ENCODE measurements around the gene GABBR2. TPM values are rescaled to one million over a fixed set of nuclear protein-coding genes. Genes with fewer than 3 reads are reported as not detected.

Gene GABBR2
- total RNA-seq, 1 donor from 2014 or later = not detected

DNA sequence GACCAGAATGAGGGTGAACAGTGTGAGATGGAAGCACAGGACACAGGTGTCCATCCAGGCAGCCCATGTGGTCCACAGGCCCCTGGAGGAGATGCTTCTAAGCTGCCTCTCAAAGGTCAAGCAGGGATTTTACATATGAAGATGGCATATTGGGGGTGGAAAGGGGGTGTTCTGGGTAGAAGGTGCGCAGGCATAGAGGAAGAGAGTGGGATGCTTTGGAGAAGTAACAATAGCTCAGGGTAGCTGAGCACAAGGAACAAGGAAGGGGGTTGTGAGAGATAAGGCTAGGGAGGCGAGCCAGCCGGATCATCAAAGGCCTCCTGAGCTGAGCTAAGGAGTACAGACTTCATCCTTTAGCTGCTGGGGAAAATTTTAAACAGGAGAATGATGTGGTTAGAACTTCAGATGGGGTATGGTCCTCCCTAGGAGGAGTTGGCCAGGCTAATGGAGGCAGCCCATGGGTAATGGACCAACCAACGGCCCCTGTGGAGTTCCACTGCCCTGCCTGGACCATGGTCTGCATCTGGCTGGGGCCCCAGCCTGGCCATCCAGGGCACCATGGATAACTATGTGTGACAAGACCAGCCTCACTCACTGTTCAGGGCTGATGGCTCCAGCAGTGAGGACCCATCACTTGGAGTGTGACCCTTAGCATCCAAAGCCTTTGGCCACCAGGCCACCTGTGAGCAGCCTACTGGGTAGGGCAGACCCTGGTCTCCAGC is 366.5 kb downstream of the GABBR2 start:
- no peak for DNase-seq (ENCODE audit: low spot score)
- Mint-ChIP-seq H3K4me1 (ENCODE audit: low read depth) (peaks cover 6% of the 10 kb centered on the region), H3K4me3 (ENCODE audit: low read depth) (no peak overlapping the region), H3K27me3 (ENCODE audit: low read depth) (peaks cover 39% of the 10 kb centered on the region), H3K36me3 (ENCODE audit: low read depth) (no peaks in the 10 kb centered on the region), H3K27ac (no peak overlapping the region), H3K9me3 (no peaks in the 10 kb centered on the region)
- intact Hi-C loops (cut with micrococcal nuclease) = no loop called here

DNA sequence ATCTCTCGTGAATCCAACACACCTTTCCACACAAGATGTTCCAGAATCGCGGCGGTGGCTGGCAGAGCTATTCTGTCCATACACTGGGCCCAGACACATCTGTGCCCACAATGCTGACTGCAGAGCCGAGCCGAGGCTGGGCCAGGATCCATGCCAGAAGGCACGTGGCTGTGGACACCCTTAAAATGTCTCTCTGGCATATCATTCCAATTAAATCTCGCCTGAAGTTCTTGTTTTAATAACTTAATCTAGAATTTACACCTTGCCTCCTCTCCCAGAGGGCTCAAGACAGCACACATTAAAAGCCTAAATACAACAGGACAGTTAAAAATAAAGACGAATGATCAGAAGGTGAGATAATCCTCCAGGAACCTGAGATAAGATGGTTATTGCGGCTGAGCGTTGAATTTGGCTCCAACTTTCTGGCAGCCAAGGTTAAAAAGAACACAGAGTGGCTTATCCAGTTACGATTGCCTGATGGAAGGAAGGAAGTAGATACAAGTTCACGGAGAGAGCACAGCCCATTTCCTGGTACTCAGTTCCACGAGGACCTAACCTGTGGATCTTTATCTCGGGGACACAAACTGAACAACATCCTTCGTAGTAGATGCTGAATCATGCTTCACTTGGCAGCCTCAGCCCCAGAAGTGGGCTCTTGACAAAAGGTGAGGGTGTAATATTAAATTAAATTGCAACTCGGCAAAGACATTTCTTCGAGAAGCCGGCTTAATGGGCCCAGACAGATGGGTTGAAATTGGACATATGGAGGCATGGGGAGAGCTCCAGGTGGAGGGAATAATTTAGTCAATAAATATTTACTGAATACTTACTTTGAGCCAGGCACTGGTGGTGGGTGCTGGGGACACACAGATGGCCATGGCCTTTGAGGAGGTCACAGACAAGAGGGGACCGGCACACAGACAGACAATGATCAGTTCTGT is 367.3 kb downstream of the GABBR2 start:
- no peak for DNase-seq (ENCODE audit: low spot score)
- no peaks in the 10 kb centered on the region for H3K36me3 Mint-ChIP-seq (ENCODE audit: low read depth)
- peaks cover 34% of the 10 kb centered on the region for H3K27me3 Mint-ChIP-seq (ENCODE audit: low read depth)
- H3K9me3 Mint-ChIP-seq = no peaks in the 10 kb centered on the region
- H3K4me1 Mint-ChIP-seq (ENCODE audit: low read depth) = peaks cover 6% of the 10 kb centered on the region
- H3K4me3 Mint-ChIP-seq (ENCODE audit: low read depth) = no peak overlapping the region
- H3K27ac Mint-ChIP-seq = no peak overlapping the region
- intact Hi-C loops (cut with micrococcal nuclease) = no loop called here

DNA sequence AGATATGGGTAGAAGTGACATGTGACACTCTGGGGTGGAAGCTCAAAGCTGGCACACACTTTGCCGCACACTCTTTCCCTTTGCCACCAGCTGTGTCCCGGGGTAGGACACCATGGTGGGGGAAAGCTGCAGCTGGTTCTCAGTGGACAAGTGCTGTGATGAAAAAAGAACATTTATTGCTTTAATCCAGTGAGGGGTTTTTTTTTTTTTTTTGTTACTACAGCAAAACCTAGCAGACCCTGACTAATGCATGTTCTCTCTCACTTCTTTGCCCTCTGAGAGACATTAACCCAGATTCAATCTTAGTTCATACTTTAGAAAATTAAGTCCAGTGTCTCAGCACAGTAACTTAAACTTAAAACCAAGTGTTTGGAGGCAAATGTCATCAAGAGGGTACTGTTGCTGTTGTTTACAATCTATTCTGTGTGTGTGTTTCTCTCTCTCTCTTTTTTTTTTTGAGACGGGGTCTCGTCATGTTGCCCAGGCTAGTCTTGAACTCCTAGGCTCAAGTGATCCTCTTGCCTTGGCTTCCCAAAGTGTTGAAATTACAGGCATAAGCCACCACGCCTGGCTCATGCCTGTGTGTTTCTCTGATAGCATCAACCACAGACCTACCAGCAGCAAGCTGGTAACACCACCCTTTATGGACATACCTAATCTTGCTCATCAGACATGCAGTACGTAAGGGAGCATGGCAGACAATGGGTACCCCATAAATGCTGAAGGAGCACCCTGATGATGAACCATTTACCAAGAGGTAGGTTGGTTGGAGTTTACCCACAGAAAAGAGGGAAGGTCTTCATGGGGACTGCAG is 368.5 kb downstream of the GABBR2 start:
- H3K36me3 Mint-ChIP-seq (ENCODE audit: low read depth) = no peaks in the 10 kb centered on the region
- no peak for DNase-seq (ENCODE audit: low spot score)
- H3K27ac Mint-ChIP-seq = no peak overlapping the region
- H3K4me3 Mint-ChIP-seq (ENCODE audit: low read depth) = no peak overlapping the region
- no peaks in the 10 kb centered on the region for H3K9me3 Mint-ChIP-seq
- H3K4me1 Mint-ChIP-seq (ENCODE audit: low read depth) = peaks cover 6% of the 10 kb centered on the region
- H3K27me3 Mint-ChIP-seq (ENCODE audit: low read depth) = peaks cover 35% of the 10 kb centered on the region
- intact Hi-C loops (cut with micrococcal nuclease) = no loop called here

DNA sequence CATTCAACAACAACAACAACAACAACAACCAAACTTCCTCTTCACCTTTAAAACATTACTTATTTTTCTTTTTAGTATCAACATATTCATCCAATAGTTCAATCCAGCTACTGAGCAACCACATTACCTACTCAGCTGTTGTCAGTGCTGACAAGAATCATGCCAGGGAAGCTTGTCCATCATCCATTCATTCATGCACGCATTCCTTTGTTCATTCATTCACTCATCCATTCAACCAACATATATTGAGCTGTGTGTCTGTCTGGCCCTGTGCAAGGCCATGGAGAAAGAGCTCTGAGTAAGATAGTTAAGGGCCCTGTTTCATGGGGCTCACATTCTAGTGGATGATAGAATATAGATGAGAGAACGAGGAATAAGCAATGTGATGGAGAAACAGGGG is 373.1 kb downstream of the GABBR2 start:
- H3K27ac Mint-ChIP-seq = no peak overlapping the region
- DNase-seq (ENCODE audit: low spot score) = no peak
- H3K4me1 Mint-ChIP-seq (ENCODE audit: low read depth) = no peaks in the 10 kb centered on the region
- no peaks in the 10 kb centered on the region for H3K36me3 Mint-ChIP-seq (ENCODE audit: low read depth)
- H3K27me3 Mint-ChIP-seq (ENCODE audit: low read depth) = peaks cover 19% of the 10 kb centered on the region
- intact Hi-C loops (cut with micrococcal nuclease) = no loop called here
- no peaks in the 10 kb centered on the region for H3K9me3 Mint-ChIP-seq
- no peak overlapping the region for H3K4me3 Mint-ChIP-seq (ENCODE audit: low read depth)

DNA sequence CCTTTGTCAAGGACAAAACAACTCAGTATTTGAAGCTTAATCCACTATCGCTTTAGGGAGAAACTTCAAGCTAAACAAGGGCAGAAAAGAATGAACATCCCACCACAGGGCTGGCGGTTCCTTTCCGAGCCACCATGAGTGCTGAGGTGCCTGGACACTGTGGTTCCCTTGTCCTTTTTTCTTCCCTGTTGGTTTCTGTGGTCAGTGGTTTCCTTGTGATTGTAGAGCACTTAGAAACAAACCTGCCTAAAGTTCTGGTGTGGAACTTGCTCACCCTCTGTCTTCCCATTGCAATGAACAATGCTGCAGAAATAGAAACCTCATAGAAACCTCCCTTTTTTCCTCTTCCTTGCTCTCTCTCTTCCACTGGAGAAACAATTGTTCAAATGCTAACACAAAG is 373.9 kb downstream of the GABBR2 start:
- Mint-ChIP-seq H3K27me3 (ENCODE audit: low read depth) (peaks cover 18% of the 10 kb centered on the region), H3K9me3 (no peaks in the 10 kb centered on the region), H3K4me3 (ENCODE audit: low read depth) (no peak overlapping the region), H3K4me1 (ENCODE audit: low read depth) (no peaks in the 10 kb centered on the region), H3K27ac (no peak overlapping the region), H3K36me3 (ENCODE audit: low read depth) (no peaks in the 10 kb centered on the region)
- no peak for DNase-seq (ENCODE audit: low spot score)
- intact Hi-C loops (cut with micrococcal nuclease) = no loop called here

DNA sequence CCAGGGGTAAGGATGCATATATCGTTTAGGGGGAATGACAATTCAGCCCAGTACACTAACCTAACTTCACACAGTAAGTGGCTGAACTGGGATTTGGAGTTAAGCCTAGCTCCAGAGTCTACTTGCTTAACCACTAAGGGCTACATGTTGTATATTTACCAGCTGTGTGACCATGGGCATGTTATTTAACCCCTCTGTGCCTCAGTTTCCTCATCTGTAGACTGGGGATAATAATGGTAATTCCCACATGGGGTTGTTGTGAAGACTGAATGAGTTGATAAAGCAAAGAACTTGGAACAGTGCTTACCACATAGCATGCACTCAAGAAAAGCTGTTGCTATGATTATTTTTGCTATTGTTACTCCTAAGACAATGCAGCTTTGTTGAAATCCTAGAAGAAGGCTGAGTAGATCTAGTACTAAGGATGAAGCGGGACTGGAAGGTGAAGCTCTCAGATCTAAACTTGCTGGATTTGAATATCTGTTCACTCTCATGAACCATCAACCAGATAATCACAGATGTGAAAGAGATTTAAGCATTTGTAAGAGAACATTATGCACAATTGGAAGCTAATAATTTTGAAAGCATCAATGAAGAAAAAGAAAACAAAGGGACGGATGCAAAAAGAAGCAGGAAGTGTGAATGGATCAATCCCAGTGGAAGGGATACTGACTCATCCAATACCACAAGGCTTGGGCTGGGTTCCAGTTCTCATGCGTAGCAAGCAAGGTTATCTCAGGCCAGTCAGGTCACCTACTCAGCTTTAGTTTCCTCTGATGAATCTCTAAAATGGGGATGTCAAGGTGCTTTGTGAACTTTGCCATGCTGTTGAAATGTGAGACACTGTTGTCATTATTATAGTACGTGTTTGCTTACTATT is 374.8 kb downstream of the GABBR2 start:
- no peaks in the 10 kb centered on the region for H3K4me1 Mint-ChIP-seq (ENCODE audit: low read depth)
- no peak overlapping the region for H3K27ac Mint-ChIP-seq
- no peak overlapping the region for H3K4me3 Mint-ChIP-seq (ENCODE audit: low read depth)
- no peaks in the 10 kb centered on the region for H3K9me3 Mint-ChIP-seq
- no peaks in the 10 kb centered on the region for H3K36me3 Mint-ChIP-seq (ENCODE audit: low read depth)
- intact Hi-C loops (cut with micrococcal nuclease) = no loop called here
- peaks cover 17% of the 10 kb centered on the region for H3K27me3 Mint-ChIP-seq (ENCODE audit: low read depth)
- DNase-seq (ENCODE audit: low spot score) = no peak

DNA sequence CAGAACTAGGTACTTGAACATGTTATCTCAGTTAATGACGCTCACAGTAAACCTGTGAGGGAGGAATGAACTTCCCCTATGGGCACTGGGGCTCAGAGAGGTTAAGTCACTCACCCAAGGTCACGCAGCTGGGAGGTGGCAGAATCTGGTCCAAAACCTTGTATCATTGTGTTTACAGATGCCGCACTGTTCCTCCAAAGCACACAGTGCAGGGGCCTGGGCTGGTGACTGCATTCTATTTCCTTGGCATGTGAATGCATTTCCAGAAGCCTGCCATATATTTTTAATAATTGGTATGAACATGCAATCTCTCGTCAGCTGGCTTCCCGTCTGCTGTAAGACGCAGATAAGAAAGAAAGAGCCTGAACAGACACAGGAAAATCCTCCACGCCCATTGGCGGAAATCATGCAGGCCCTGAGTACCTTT is 376.3 kb downstream of the GABBR2 start:
- peaks cover 14% of the 10 kb centered on the region for H3K27me3 Mint-ChIP-seq (ENCODE audit: low read depth)
- no peaks in the 10 kb centered on the region for H3K9me3 Mint-ChIP-seq
- H3K4me1 Mint-ChIP-seq (ENCODE audit: low read depth) = no peaks in the 10 kb centered on the region
- intact Hi-C loops (cut with micrococcal nuclease) = no loop called here
- no peaks in the 10 kb centered on the region for H3K36me3 Mint-ChIP-seq (ENCODE audit: low read depth)
- DNase-seq (ENCODE audit: low spot score) = no peak
- no peak overlapping the region for H3K27ac Mint-ChIP-seq
- H3K4me3 Mint-ChIP-seq (ENCODE audit: low read depth) = no peak overlapping the region

DNA sequence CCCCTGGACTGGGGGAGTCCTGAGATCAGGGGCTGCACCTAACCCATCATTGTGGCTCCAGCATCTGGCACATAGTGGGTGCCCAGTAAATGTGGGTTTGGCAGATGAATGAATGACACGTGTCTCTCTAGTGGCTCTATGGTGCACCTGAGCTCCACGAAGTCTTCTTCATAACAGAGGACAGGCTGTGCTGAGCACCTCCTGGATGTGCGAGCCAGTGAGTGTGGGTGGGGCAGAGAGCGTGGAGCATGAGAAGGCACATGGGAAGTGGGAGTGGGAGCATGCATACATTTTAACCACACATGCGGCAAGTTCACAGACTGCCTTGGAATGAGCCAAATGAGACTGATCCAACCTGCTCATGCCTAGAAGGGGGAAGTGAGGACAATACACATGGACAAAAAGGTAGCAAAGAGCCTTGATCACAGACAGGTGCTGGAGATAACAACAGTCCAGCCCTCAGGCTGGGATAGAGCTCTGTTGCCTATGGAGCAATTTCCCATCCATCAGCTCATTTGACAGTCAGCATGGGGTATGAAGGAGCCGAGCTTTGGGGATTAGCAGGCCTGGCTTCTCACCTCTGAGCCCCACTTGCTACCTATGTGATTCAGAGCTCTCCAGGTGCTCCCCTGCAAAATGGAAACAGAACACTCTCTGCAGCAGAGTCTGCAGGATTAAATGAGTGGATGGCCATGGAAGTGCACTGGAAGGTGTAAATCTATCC is 377.0 kb downstream of the GABBR2 start:
- Mint-ChIP-seq H3K9me3 (no peaks in the 10 kb centered on the region), H3K36me3 (ENCODE audit: low read depth) (no peaks in the 10 kb centered on the region)
- DNase-seq (ENCODE audit: low spot score) = no peak

DNA sequence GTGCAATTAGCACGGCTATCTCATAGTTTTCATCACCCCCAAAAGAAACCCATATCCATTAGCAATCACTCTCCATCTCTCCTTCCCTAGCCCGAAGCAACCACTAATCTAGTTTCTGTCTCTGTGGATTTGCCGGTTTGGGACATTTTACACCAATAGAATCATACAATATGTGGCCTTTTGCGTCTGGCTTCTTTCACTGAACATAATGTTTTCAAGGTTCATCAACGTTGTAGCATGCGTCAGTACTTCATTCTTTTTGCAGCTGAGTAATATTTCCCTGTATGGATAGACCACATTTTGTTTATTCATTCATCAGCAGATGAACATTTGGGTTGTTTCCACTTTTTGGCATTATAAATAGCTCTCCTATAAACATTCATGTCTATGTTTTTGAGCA is 377.9 kb downstream of the GABBR2 start:
- H3K36me3 Mint-ChIP-seq (ENCODE audit: low read depth) = no peaks in the 10 kb centered on the region
- no peak for DNase-seq (ENCODE audit: low spot score)
- peaks cover 8% of the 10 kb centered on the region for H3K27me3 Mint-ChIP-seq (ENCODE audit: low read depth)
- no peak overlapping the region for H3K27ac Mint-ChIP-seq
- H3K4me1 Mint-ChIP-seq (ENCODE audit: low read depth) = no peaks in the 10 kb centered on the region
- intact Hi-C loops (cut with micrococcal nuclease) = no loop called here
- H3K9me3 Mint-ChIP-seq = no peaks in the 10 kb centered on the region
- no peak overlapping the region for H3K4me3 Mint-ChIP-seq (ENCODE audit: low read depth)

More for the DNA sequence above, 377.0 kb downstream of the GABBR2 start:
- Mint-ChIP-seq H3K27ac (no peak overlapping the region), H3K4me3 (ENCODE audit: low read depth) (no peak overlapping the region), H3K4me1 (ENCODE audit: low read depth) (no peaks in the 10 kb centered on the region), H3K27me3 (ENCODE audit: low read depth) (peaks cover 11% of the 10 kb centered on the region)
- intact Hi-C loops (cut with micrococcal nuclease) = no loop called here

DNA sequence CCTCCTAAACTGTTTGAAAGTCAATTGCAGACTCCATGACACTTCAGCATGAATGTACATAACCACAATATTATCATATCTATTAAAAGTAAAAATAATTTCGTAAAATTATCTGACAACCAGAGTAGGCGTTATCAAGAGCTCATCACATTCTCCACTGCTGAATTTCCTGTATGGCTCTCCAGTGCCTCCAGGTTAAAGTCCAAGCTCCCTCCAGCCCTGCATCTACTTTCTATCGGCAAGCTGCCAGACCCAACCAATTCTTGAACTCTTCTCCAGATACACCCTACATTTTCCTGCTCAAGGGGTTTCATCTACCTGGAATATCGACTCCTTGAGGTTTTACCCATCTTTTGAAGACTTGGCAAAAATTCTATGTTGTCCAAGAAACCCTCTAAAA is 378.8 kb downstream of the GABBR2 start:
- no peaks in the 10 kb centered on the region for H3K36me3 Mint-ChIP-seq (ENCODE audit: low read depth)
- H3K27ac Mint-ChIP-seq = no peak overlapping the region
- no peaks in the 10 kb centered on the region for H3K9me3 Mint-ChIP-seq
- H3K4me3 Mint-ChIP-seq (ENCODE audit: low read depth) = no peak overlapping the region
- no peak for DNase-seq (ENCODE audit: low spot score)
- H3K4me1 Mint-ChIP-seq (ENCODE audit: low read depth) = no peaks in the 10 kb centered on the region
- peaks cover 7% of the 10 kb centered on the region for H3K27me3 Mint-ChIP-seq (ENCODE audit: low read depth)
- intact Hi-C loops (cut with micrococcal nuclease) = no loop called here

DNA sequence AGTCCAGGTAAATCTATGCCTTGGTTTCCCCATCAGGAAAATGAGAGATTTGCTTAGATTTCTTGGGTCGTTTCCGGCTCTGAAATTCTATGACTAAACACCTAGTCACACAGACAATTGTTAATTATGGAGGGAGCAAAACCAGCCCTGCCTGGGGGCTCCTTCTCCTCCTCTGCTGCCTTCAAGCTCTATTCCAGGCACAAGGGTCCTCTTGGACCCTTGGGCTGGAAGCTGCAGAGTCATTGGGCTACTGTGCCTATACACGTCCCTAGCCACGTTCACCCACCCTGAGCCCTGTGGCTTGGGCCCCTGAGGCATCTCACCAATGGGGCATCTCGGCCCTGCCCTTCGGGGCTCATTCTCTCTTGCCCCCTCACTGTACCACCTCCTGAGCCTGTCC is 379.5 kb downstream of the GABBR2 start:
- no peaks in the 10 kb centered on the region for H3K9me3 Mint-ChIP-seq
- intact Hi-C loops (cut with micrococcal nuclease) = no loop called here
- no peak for DNase-seq (ENCODE audit: low spot score)
- H3K36me3 Mint-ChIP-seq (ENCODE audit: low read depth) = no peaks in the 10 kb centered on the region
- no peak overlapping the region for H3K27ac Mint-ChIP-seq
- H3K4me3 Mint-ChIP-seq (ENCODE audit: low read depth) = no peak overlapping the region
- H3K27me3 Mint-ChIP-seq (ENCODE audit: low read depth) = peaks cover 7% of the 10 kb centered on the region
- H3K4me1 Mint-ChIP-seq (ENCODE audit: low read depth) = no peaks in the 10 kb centered on the region

Data from activated T-helper 2 cell treated with anti-CD3 and anti-CD28 coated beads, Interferon-gamma antibody, Interleukin-2, Interleukin-4, amounts not matched to agents 10 μg/mL and 5 μg/mL and 100 μg/mL, durations not matched to agents 14 hours and 24 hours and 36 hours (primary cell).